Adrenal gland (tissue), 5 donors: ENCODE data around the gene CRYBA1.

Experiments
- CTCF ChIP-seq, 6 experiments: fragments of 450-650 bp in 4 of 6; fragments of 200-600 bp in 2 of 6; sonication (generic) in 1 of 6; IDR thresholded peaks; 1 replicate in 5 of 6; 2 replicates in 1 of 6; pipeline versions ENCODE4 v1.5.1 to v1.8.0; 2016 to 2021; ENCODE audit warnings: antibody characterized with exemption in 6 of 6, mild to moderate bottlenecking in 2 of 6, moderate library complexity in 1 of 6
- POLR2A ChIP-seq, 2 donors: fragments of 450-650 bp; IDR thresholded peaks; one replicate each; pipeline ENCODE4 v1.6.1; 2017; ENCODE audit warnings: antibody characterized with exemption in 2 of 2, mild to moderate bottlenecking in 2 of 2, moderate library complexity in 1 of 2
- donor health status: DM: no; HTN: no; CAD: no.

GRCh38 chr17:29283496-29283895, 36.8 kb downstream of the CRYBA1 start:
- no peak for TF ChIP-seq POLR2A (IDR thresholded peaks at IDR 0.05)
- TF ChIP-seq CTCF (IDR thresholded peaks at IDR 0.05), result no peak
